ENCODE data around the gene CHMP4B.

The CHMP4B gene

DNA sequence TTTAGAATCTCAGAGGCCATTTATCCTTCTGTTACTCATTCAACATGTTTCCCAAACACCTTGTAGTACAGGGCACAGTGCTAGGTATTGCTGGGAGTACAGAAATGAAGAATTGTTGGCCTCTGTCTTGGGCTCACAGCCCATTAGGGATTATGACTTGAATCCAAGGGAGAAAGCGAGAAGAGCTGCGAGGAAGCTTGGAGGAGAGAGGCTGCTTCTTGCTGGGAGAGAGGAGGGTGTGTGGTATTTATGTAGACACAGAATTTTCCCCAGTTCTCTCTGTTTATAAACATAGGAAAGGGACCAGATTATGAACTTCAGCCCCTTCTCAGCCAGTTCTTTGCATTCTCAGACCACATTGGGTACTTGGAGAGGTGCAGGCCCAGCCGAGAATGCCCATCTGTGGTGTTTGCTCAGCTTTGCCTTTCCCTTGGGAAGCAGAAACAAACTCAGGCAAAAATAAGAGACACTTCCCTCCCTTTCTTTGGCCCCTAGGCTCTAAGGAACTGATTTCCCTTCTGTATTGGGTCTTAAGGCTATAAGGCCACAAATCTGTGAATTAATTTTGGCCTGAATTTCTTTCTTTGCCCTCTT lies 17.9 kb downstream of the CHMP4B start:
- Histone ChIP-seq H3K9me2 (replicated peaks; ENCODE audit: control insufficient read depth, low read length) (no peaks in the 10 kb centered on the region), H3K27me3 (ENCODE audit: control insufficient read depth, low read length) (no peaks in the 10 kb centered on the region), H3K4me3 (ENCODE audit: low read length) (no peak overlapping the region), H3K4me1 (ENCODE audit: control insufficient read depth, low read length) (peaks cover 25% of the 10 kb centered on the region), H3K27ac (ENCODE audit: low read depth, low read length) (no peak overlapping the region), H3K4me2 (ENCODE audit: low read length) (no peak overlapping the region), H3K79me2 (ENCODE audit: control insufficient read depth, low read length) (peaks cover 93% of the 10 kb centered on the region), H3F3A (ENCODE audit: control insufficient read depth, insufficient read depth) (no peaks in the 10 kb centered on the region), H3K36me3 (ENCODE audit: control insufficient read depth, low read length) (no peaks in the 10 kb centered on the region), H3K9me3 (ENCODE audit: control insufficient read depth, insufficient read depth, low read length) (no peaks in the 10 kb centered on the region), H4K20me1 (ENCODE audit: control insufficient read depth, insufficient read depth, low read depth, low read length) (peaks cover 19% of the 10 kb centered on the region; the same call in 1 of the 2 replicates)
- TF ChIP-seq CTCF (IDR thresholded peaks at IDR 0.05; ENCODE audit: low read depth, low read length, poor library complexity, severe bottlenecking) (no peak), EZH2phosphoT487 (IDR thresholded peaks at IDR 0.05; ENCODE audit: borderline replicate concordance, low read length) (no peak)

- no peak overlapping the region for H3K4me3 ChIP-seq (ENCODE audit: low read length)
These were observed 18.5 kb downstream of the CHMP4B start for GRCh38 chr20:33829636-33830035.

DNA sequence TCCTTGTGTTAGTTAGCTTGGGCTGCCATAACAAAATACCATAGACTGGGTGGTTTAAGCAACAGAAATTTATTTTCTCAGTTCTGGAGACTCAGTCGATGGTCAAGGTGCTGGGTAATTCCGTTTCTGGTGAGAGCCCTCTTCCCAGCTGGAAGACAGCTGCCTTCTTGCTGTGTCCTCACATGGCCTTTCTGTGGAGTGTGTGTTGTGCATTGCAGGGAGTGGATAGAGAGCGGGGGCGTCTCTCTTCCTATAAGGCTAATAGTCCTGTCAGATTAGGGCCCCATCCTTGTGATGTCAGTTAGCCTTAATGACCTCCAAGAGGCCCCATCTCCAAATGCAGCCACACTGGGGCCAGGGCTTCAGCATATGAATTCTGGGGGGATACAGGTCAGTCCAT lies 19.2 kb downstream of the CHMP4B start:
- Histone ChIP-seq H3K4me1 (ENCODE audit: control insufficient read depth, low read length) (peaks cover 25% of the 10 kb centered on the region), H3K36me3 (ENCODE audit: control insufficient read depth, low read length) (no peaks in the 10 kb centered on the region), H3K27ac (ENCODE audit: low read depth, low read length) (no peak overlapping the region), H3F3A (ENCODE audit: control insufficient read depth, insufficient read depth) (no peaks in the 10 kb centered on the region), H4K20me1 (ENCODE audit: control insufficient read depth, insufficient read depth, low read depth, low read length) (peaks cover 13% of the 10 kb centered on the region; the same call in 1 of the 2 replicates), H3K79me2 (ENCODE audit: control insufficient read depth, low read length) (peaks cover 86% of the 10 kb centered on the region), H3K4me3 (ENCODE audit: low read length) (no peak overlapping the region), H3K27me3 (ENCODE audit: control insufficient read depth, low read length) (no peaks in the 10 kb centered on the region), H3K9me2 (replicated peaks; ENCODE audit: control insufficient read depth, low read length) (no peaks in the 10 kb centered on the region), H3K9me3 (ENCODE audit: control insufficient read depth, insufficient read depth, low read length) (no peaks in the 10 kb centered on the region), H3K4me2 (ENCODE audit: low read length) (no peak overlapping the region)
- TF ChIP-seq CTCF (IDR thresholded peaks at IDR 0.05; ENCODE audit: low read depth, low read length, poor library complexity, severe bottlenecking): no peak
- no peak for TF ChIP-seq EZH2phosphoT487 (IDR thresholded peaks at IDR 0.05; ENCODE audit: borderline replicate concordance, low read length)

More at GRCh38 chr20:33829636-33830035, 18.5 kb downstream of the CHMP4B start:
- Histone ChIP-seq H3K36me3 (ENCODE audit: control insufficient read depth, low read length) (no peaks in the 10 kb centered on the region), H3K9me3 (ENCODE audit: control insufficient read depth, insufficient read depth, low read length) (no peaks in the 10 kb centered on the region), H3K27ac (ENCODE audit: low read depth, low read length) (no peak overlapping the region), H3K79me2 (ENCODE audit: control insufficient read depth, low read length) (peaks cover 87% of the 10 kb centered on the region), H3F3A (ENCODE audit: control insufficient read depth, insufficient read depth) (no peaks in the 10 kb centered on the region), H3K27me3 (ENCODE audit: control insufficient read depth, low read length) (no peaks in the 10 kb centered on the region), H4K20me1 (ENCODE audit: control insufficient read depth, insufficient read depth, low read depth, low read length) (peaks cover 19% of the 10 kb centered on the region; the same call in 1 of the 2 replicates), H3K4me1 (ENCODE audit: control insufficient read depth, low read length) (peaks cover 25% of the 10 kb centered on the region), H3K9me2 (replicated peaks; ENCODE audit: control insufficient read depth, low read length) (no peaks in the 10 kb centered on the region), H3K4me2 (ENCODE audit: low read length) (no peak overlapping the region)
- TF ChIP-seq CTCF (IDR thresholded peaks at IDR 0.05; ENCODE audit: low read depth, low read length, poor library complexity, severe bottlenecking): no peak
- TF ChIP-seq EZH2phosphoT487 (IDR thresholded peaks at IDR 0.05; ENCODE audit: borderline replicate concordance, low read length): no peak
